HL-60 (cell line): ENCODE data around the gene ATP6V1B1.

Source experiments
- DNase-seq, 2 experiments: peaks; one replicate each; pipeline ENCODE4 v3.0.0-alpha.2; 2010 to 2020; ENCODE audit warnings: low read depth in 1 of 2, low spot score in 1 of 2
- H3K27ac ChIP-seq: fragments of 250-450 bp; sonication (Bioruptor Pico); replicated peaks from 2 replicates; pipeline ENCODE4 v1.5.1; 2020; ENCODE audit warnings: mild to moderate bottlenecking, moderate library complexity
- H3K27me3 ChIP-seq: fragments of 250-450 bp; sonication (Bioruptor Pico); 2 replicates; pipeline ENCODE4 v1.5.1; 2021; ENCODE audit warnings: mild to moderate bottlenecking, moderate library complexity; ENCODE audit not compliant: insufficient read depth, poor library complexity, severe bottlenecking
- H3K4me3 ChIP-seq: replicated peaks from 2 replicates; pipeline ENCODE4 v1.5.1; 2011; ENCODE audit warnings: mild to moderate bottlenecking, control low read depth, low read length; ENCODE audit not compliant: insufficient read depth
- CTCF ChIP-seq: IDR thresholded peaks from one replicate; pipeline ENCODE4 v1.5.1; 2011; ENCODE audit warnings: low read length, control low read depth, inconsistent platforms; ENCODE audit not compliant: insufficient read depth
- GABPA ChIP-seq: IDR thresholded peaks from 2 replicates; pipeline ENCODE4 v1.6.1; 2012; ENCODE audit warnings: low read depth
- POLR2AphosphoS5 ChIP-seq: IDR thresholded peaks from 2 replicates; pipeline ENCODE4 v1.6.1; 2012; ENCODE audit warnings: low read depth
- REST ChIP-seq: IDR thresholded peaks from 2 replicates; pipeline ENCODE4 v1.6.1; 2012; ENCODE audit warnings: low read depth; ENCODE audit not compliant: insufficient replicate concordance
- SPI1 ChIP-seq: IDR thresholded peaks from 2 replicates; pipeline ENCODE4 v1.6.1; 2012; ENCODE audit warnings: low read depth, mild to moderate bottlenecking, borderline replicate concordance

The ATP6V1B1 gene

GRCh38 chr2:70939001-70939838 lies 3.5 kb downstream of the ATP6V1B1 start:
- Histone ChIP-seq H3K27me3 (no peaks in the 10 kb centered on the region), H3K4me3 (no peak overlapping the region), H3K27ac (no peak overlapping the region)
- DNase-seq, result no peak
- TF ChIP-seq REST, result no peak
- TF ChIP-seq SPI1, result no peak
- TF ChIP-seq GABPA, result no peak
- TF ChIP-seq POLR2AphosphoS5, result no peak
- no peak for TF ChIP-seq CTCF

DNA sequence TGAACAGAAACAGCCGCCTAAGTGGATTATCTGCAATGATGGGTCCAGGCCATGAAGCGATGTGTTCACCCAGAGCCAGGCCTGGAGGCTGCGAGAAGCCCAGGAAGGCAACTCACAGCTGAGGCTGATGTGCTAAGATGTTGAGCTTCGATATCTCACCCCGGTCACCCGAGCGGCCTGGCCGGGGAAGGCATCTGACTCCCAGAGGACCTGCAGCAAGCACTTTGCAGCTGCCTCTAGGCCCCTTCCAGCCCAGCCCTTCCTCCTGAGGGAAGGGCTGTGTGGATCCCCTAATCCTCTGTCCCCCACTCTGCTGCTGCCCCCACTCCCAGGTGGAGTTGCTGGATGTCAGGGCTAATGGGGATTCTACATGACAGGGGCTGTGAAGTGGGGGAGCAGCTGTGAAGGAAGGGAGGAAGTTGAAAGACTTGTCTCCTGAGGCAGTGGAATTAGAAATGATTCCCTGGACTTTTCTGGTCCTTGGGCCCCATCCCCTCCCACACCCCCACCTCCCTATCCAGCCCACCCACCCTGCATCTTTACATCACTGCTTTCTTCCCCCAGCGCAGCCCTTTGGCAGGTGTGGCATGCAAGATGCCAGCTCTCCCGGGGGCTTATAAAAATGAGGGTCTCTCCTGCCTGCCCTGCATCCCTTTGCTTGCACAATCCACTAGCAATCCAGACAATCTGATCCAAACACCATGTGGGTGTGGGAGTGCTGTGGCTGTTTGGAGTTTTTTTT lies 4.3 kb downstream of the ATP6V1B1 start:
- no peak overlapping the region for H3K27ac ChIP-seq
- no peak for DNase-seq
- no peak overlapping the region for H3K4me3 ChIP-seq
- peaks cover 2% of the 10 kb centered on the region for H3K27me3 ChIP-seq
- TF ChIP-seq SPI1 (no peak), POLR2AphosphoS5 (no peak), GABPA (no peak), CTCF (no peak), REST (no peak)

GRCh38 chr2:70941186-70941585 lies 5.5 kb downstream of the ATP6V1B1 start:
- TF ChIP-seq CTCF, result no peak
- TF ChIP-seq POLR2AphosphoS5, result no peak
- TF ChIP-seq SPI1, result no peak
- TF ChIP-seq GABPA, result no peak
- TF ChIP-seq REST, result no peak
- Histone ChIP-seq H3K27ac (no peak overlapping the region), H3K4me3 (no peak overlapping the region), H3K27me3 (peaks cover 8% of the 10 kb centered on the region)
- DNase-seq, result no peak
